Activated CD8-positive, alpha-beta memory T cell treated with anti-CD3 and anti-CD28 coated beads, Interleukin-2, amount 50 U/mL, for 24 hours (primary cell): ENCODE data around the gene SPTLC1.
"Not testable (repeated sequence)": the region's sequence is repeated elsewhere in the genome, so short reads cannot be mapped to it uniquely, and the experiment has no call there.

Experiments used
- DNase-seq: peaks from one replicate; pipeline ENCODE4 v3.0.0-alpha.2; 2020; ENCODE audit errors: extremely low read depth

Gene SPTLC1

DNA sequence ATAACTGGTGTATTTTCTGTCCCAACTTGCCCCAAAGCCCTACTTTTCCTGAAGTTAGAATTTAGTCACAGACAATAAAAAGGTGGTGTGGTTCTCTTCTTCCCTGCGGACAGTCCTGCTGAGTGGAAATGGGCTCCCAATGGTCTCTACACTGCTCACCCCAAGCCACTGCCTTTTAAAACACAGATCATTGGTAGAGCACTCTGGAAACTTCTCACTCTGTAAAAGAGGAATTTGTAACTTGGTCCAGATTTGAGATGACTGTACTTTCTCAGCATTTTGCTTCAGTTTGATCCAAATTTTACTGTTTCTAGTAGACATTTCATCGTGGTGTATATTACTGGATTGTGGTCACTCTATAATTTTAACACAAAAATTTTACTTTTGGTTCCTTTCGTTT, 84.8 kb downstream of the SPTLC1 start:
- no peak for DNase-seq

DNA sequence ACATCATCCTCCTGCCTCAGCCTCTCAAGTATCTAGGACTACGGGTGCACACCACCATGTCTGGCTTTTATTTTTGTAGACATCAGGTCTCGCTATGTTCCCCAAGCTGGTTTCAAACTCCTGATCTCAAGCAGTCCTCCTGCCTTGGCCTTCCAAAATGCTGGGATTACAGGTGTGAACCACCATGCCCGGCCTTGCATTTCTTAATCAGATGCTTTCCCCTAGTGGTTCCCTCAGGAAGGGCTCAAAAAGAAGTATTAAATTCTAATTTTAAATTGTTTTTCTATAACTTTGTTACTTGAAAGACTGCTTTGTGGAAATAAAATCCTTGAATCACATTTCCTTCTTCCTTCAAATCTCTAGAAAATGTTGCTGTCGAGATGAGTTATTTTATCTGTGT, 85.7 kb downstream of the SPTLC1 start:
- no peak for DNase-seq

DNA sequence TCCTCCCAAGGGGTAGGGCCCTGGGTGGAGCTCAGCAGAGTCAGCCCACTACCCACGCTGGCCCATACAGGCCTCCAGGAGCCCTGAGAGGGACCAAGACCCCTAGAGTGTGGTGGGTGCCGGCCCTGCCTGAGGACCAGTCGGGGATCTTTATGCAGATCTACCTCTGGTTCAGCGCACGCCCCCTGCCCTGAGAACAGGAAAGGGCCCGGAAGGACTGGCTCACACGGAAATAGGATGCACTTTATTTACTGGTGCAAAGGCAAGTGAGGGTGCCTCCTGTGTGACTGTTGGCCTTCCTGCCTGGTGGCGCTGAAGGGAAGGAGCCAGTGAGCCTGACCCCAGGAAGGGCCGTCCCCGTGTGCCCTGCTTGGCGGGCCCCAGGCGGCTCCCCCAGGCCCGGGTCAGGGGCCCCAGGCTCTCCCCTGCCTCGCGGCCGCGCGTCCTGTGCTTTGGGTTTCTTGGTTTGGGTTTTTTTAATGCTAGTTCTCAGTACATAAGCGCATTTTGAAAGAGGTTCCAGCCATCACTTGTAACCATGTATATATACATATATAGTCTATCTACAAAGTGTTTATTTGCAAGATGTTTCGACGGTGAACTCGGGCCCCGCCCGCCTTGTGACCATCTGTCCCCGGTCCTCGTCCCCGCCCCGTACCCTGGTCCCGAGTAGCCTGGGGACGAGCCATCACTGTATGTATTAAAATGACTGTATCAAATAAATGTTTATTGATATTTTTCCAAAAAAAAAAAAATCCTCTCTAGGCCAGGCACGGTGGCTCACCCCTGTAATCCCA, 88.8 kb downstream of the SPTLC1 start:
- no peak for DNase-seq

DNA sequence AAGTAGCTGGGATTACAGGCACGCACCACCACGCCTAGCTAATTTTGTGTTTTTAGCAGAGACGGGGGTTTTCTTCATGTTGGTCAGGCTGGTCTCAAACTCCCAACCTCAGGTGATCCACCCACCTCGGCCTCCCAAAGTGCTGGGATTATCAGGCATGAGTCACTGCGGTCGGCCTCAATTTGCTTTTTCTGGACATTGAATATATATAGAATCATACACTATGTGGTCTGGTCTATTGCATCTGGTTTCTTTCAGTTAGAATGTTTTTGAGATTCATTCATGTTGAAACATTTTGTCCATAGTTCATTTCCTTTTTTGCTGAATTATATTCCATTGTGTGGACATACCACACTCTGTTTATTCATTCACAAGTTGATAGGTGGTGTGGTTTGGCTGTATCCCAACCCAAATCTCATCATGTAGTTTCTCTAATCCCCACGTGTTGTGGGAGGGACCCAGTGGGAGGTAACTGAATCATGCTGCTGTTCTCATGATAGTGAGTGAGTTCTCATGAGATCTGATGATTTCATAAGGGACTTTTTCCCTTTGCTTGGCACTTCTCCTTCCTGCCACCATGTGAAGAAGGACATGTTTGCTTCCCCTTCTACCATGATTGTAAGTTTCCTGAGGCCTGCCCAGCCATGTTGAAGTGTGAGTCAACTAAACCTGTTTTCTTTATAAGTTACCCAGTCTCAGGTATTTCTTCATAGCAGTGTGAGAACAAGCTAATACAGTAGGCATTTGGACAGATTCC, 93.2 kb downstream of the SPTLC1 start:
- not testable (repeated sequence) for DNase-seq

GRCh38 chr9:92019658-92020057, 95.6 kb downstream of the SPTLC1 start:
- no peak for DNase-seq

DNA sequence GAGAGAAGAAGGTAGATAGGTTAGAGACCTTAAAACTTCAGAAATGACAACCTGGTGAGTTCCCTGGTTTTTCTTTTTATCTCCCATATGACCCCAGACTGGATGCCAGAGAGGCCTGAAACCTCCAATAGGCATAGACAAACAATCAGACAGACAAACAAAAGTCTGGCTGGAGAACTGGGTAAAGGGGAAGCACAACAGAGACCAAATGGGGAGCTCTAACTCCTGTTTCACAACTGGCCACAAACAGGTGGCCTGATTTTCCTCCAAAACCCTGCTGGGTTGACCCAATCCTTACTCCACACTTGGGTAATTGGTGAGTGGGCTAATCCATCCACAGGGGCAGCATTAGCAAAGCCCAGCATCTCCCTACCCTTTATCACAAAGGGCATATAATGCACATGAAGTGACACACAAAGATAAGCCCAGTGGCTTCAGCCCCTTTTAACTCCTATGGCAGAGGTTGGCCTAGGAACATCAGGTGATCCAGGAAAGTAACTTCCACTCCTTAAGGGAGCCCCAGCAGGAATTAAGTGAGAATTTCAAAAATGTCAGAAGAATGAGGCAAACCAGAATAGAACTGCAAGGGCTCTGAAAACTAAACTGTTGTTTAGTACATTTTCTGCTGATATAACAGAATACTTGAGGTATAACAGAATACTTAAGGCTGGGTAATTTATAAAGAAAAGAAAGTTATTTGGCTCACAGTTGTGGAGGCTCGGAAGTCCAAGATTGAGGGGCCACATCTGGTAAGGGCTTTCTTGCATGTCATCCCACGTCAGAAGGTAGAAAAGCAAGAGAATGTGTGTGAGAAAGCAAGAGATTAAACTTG, 104.3 kb downstream of the SPTLC1 start:
- no peak for DNase-seq

GRCh38 chr9:92010253-92010652, 105.0 kb downstream of the SPTLC1 start:
- not testable (repeated sequence) for DNase-seq

DNA sequence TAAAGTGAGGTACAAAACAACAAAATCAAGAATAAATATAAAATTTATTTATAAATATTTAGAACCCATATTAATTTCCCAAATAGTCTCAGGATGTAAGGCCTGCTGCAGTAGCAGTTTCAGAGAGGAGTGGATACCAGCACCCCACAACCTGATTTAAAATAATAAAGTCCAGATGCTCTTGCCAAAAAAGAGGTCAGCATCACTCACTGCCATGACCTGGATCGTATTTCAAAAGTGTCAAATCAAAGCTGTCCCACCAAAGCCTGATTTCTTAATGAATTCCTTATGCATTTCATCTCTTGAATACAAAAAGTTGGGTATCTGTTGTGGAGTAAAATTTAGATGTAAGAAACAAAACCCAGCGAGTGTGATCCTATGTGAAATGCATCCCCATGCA, 107.2 kb downstream of the SPTLC1 start:
- no peak for DNase-seq

GRCh38 chr9:92004045-92004392, 111.2 kb downstream of the SPTLC1 start:
- DNase-seq, result no peak

GRCh38 chr9:92003308-92004044, 111.7 kb downstream of the SPTLC1 start:
- DNase-seq, result no peak

DNA sequence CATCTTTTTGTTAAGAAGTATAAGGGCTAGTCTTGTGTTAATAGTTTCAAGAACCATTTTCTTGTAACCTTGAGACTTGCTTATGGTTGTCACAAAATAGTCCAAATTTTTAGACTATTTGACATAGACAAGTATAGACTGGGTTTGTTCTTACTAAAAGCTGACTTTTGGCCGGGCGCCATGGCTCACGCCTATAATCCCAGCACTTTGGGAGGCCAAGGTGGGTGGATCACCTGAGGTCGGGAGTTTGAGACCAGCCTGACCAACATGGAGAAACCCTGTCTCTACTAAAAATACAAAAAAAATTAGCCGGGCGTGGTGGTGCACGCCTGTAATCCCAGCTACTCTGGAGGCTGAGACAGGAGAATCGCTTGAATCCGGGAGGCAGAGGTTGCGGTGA, 113.3 kb downstream of the SPTLC1 start:
- DNase-seq, result not testable (repeated sequence)

GRCh38 chr9:92001244-92001643, 114.0 kb downstream of the SPTLC1 start:
- DNase-seq, result no peak

DNA sequence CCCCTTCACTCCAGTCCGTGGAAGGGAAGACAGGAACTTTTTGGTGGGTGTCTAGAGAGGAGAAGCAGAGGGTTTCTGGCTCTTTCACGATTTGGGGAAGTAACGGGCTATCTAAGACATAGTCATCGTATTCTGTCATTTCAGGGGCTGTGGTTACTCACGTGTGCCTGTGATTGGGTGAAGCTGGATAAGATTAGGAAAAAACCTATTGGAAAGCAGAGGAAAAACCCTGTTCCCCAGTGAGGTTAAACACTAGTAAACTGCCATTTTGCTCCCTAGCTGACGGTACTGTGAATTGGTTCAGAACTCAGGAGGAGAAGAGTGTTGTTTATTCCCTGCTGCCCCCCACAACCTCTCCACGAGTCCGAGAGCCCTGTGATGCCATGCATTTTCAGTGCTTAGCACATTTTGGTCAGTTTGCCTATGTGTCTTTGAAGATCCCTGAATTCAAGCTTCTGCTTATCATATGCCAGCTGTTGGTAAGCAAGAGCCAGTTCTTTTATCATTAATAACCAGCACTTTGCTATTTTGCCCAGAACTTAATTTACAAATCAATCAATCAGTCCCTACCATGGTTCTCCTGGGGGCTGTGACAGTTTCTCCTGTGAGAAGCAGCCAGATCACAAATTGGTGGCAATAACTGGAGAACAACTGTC, 120.1 kb downstream of the SPTLC1 start:
- DNase-seq, result no peak

DNA sequence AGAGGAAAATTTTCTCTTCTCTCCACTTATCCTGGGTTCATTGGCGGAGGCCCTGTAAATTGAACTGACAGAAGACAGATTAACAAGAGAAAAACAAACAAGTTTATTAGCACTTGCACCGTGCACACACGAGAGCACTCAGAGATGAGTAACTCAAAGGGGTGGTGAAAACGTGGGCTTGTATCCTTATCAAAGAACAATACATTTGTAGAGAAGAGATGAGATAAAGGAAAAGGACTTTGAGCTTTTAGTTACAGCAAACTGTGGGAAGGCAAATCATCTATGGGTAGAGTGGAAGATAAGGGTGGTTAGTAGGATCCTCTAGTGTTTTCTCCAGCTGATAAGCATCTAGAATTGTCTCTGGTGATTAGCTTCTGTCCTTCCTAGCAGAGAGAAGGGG, 120.8 kb downstream of the SPTLC1 start:
- no peak for DNase-seq

GRCh38 chr9:91992461-91993041, 122.7 kb downstream of the SPTLC1 start:
- DNase-seq, result no peak

DNA sequence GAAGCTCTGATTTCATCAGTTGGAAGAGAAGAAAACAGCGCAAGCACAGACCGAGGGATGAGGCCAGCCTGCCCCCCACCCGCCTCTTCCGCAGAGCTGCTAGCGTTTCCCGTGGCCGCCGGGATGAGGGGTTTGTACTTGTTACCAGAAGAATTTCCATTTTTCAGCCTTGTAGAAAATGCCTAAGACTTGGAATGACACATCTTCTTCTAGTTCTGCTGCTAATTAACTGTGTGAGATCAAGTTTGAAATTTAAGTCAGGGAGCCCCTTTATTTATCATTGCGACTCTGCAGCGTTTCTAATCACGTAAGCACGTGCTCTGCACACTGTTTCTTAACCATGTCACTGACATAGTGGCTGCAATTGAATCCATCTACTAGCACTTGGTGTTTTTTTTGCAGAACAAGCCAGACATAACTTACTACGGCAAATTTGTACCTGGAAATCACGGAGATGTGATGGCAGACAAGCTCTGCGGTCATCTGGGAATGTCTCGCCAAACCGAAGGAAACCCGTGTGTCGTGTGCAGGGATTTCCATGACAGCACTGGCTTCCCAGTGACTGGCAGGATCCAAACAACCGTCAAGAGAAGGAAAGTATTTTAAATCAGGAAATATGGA, 123.4 kb downstream of the SPTLC1 start:
- DNase-seq, result no peak

GRCh38 chr9:91986248-91986647, 129.0 kb downstream of the SPTLC1 start:
- no peak for DNase-seq

DNA sequence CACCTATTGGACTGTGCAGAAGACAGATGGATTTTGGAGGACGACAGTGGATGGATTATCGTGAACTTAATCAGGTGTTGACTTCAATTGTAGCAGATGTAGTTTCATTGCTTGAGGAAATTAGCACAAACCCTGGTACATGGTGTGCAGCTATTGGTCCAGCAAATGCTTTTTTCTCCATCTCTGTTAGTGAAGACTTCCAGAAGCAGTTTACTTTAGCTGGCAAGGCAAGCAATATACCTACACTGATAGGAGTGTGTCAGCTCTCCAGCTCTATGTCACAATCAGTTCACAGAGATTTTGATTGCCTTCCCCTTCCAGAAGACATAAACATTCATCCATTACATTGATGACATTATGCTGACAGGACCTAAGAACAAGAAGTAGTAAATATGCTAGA, 129.5 kb downstream of the SPTLC1 start:
- no peak for DNase-seq
